Liver (tissue), 3 donors: Measurements from ENCODE around the gene FSD1.
A peak's percentile ranks its signal among the peaks of the same experiment; 100 is the strongest.

ENCODE experiments used
- HNF4A ChIP-seq, 2 donors: conservative IDR thresholded peaks; 2 replicates each; pipeline ENCODE4 v1.6.1; 2016; ENCODE audit warnings: antibody characterized with exemption in 2 of 2, mild to moderate bottlenecking in 2 of 2
- TF ChIP-seq, protein P1 (sequence below): fragments of 150-350 bp; IDR thresholded peaks from 2 replicates; pipeline ENCODE4 v1.5.1; 2017; ENCODE audit warnings: improper control_type of control experiment, low read depth, low read length; ENCODE audit not compliant: missing input control
- TF ChIP-seq, protein P2 (sequence below): IDR thresholded peaks from 2 replicates; pipeline ENCODE4 v1.6.1; 2016; ENCODE audit warnings: antibody characterized with exemption, mild to moderate bottlenecking
- TF ChIP-seq, protein P3 (sequence below): IDR thresholded peaks from 2 replicates; pipeline ENCODE4 v1.6.1; 2016; ENCODE audit warnings: antibody characterized with exemption
- donor health status: healthy.
- donor health status: healthy.

DNA sequence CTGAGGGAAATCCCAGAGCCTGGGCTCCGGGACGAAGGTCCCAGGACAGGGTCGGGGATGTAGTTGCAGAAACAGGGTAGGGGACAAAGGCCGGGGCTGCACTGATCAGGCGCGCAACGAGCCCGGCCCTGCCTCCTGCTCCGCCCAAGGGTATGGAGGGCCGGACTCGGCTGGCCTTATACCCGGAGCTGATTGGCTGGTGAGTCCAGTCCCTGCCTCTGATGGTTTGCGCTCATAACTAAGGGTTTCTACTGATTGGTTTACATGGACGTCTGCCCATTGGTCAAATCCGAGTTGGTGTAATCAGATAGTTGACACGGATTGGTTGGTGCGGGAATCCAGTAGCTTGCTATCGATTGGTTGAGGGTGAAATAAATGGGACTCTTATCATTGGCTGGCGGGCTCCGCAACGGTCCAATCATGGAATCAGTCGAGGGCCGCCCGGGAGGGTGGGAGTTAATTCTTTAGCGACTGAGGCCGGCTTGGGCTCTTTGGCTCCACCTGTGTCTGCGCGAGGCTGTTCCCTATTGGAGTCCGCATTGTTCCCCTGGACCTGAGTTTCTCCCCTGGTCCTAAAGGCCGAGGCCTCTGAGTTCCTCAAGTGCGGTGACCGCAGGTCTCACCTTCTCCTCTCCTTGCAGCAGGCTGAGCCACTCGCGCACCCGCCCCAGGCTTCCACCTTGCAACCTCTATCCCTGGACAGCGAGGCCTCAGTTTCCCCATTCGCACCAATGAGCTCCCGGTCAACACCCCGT is 38.4 kb downstream of the FSD1 start:
- TF ChIP-seq HNF4A (conservative IDR thresholded peaks at IDR 0.05) = peak; percentile 97 to 99
- TF ChIP-seq, protein P1, sequence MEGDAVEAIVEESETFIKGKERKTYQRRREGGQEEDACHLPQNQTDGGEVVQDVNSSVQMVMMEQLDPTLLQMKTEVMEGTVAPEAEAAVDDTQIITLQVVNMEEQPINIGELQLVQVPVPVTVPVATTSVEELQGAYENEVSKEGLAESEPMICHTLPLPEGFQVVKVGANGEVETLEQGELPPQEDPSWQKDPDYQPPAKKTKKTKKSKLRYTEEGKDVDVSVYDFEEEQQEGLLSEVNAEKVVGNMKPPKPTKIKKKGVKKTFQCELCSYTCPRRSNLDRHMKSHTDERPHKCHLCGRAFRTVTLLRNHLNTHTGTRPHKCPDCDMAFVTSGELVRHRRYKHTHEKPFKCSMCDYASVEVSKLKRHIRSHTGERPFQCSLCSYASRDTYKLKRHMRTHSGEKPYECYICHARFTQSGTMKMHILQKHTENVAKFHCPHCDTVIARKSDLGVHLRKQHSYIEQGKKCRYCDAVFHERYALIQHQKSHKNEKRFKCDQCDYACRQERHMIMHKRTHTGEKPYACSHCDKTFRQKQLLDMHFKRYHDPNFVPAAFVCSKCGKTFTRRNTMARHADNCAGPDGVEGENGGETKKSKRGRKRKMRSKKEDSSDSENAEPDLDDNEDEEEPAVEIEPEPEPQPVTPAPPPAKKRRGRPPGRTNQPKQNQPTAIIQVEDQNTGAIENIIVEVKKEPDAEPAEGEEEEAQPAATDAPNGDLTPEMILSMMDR = no peak
- TF ChIP-seq, protein P2, sequence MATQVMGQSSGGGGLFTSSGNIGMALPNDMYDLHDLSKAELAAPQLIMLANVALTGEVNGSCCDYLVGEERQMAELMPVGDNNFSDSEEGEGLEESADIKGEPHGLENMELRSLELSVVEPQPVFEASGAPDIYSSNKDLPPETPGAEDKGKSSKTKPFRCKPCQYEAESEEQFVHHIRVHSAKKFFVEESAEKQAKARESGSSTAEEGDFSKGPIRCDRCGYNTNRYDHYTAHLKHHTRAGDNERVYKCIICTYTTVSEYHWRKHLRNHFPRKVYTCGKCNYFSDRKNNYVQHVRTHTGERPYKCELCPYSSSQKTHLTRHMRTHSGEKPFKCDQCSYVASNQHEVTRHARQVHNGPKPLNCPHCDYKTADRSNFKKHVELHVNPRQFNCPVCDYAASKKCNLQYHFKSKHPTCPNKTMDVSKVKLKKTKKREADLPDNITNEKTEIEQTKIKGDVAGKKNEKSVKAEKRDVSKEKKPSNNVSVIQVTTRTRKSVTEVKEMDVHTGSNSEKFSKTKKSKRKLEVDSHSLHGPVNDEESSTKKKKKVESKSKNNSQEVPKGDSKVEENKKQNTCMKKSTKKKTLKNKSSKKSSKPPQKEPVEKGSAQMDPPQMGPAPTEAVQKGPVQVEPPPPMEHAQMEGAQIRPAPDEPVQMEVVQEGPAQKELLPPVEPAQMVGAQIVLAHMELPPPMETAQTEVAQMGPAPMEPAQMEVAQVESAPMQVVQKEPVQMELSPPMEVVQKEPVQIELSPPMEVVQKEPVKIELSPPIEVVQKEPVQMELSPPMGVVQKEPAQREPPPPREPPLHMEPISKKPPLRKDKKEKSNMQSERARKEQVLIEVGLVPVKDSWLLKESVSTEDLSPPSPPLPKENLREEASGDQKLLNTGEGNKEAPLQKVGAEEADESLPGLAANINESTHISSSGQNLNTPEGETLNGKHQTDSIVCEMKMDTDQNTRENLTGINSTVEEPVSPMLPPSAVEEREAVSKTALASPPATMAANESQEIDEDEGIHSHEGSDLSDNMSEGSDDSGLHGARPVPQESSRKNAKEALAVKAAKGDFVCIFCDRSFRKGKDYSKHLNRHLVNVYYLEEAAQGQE = peak; percentile 92
- TF ChIP-seq, protein P3, sequence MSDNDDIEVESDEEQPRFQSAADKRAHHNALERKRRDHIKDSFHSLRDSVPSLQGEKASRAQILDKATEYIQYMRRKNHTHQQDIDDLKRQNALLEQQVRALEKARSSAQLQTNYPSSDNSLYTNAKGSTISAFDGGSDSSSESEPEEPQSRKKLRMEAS = peak; percentile 98
